NCI-H2081 (cell line): Measurements from ENCODE around the gene DBN1.

Source experiments
- DNase-seq, 2 experiments: peaks; one replicate each; lab custom pipeline; 2025; lab: John Stamatoyannopoulos, UW

The DBN1 gene

DNA sequence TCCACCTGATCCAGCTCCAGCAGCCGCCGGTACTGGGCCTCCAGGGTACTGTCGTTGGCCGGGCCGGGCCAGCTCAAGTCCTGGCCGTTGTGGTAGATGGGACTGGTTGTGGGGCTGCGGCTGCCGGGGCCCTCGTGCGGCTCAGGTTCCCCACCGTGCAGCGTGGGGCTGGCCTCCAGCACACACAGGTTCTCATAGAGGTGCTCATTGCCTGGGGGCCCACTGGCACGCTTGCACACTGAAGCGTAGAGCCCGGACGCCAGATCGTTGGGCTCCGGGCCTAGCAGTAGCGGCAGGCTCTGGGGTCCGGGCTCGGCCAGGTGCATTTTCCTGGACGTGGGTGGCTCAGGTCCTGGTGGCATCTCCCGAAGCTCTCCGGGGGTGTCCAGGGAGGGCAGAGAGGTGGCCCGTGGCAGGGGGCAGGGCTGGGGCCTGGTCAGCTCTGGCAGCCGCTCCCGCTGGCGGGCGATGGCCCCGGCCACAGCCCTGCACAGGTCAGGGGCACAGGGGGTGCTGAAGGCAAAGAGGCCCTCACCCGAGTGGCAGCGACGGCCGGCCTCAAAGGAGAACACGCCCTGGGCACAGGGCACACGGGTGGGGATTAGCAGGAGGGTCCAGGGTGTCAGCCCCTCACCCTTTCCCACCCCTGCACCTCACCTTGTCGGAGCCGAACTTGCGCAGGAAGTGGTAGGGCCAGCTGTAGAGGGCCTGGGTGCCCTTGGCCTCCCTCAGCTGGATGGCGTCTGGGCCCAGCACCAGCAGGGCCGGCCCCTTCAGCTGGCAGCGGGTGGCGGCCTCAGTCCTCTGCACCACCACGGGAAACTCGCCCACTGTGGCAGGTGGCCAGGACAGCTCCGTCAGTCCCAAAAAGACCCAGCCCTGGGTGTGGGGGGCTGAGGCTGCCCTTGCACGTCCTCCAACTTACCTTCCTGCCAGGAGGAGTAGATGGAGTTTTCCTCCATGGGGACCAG, 30.9 kb upstream of the DBN1 start:
- no peak for DNase-seq

- DNase-seq: no peak
Observed at GRCh38 chr5:177503351-177504085, 30.1 kb upstream of the DBN1 start.

DNA sequence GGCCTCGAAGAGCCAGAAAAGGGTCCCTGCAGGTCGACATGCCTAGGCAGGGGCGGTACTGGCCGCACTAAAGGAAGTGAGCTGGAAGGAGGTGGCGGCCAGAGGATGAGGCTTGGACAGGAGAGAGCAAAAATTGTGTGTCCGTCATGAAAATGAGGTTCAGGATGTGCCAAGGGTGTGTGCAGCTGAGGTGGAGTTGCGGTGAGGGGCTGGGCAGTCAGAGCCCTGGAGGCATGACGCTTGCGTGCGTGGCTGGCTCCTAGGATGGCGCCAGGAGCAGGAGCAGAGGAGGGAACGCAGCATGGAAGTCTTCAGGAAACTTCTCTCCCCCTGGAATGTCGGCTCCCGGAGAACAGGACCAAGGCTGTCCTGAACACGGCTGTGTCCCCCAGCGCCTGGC, 29.5 kb upstream of the DBN1 start:
- no peak for DNase-seq

GRCh38 chr5:177501874-177502678, 28.6 kb upstream of the DBN1 start:
- no peak for DNase-seq

- DNase-seq: peak; percentile 79 to 84
Observed at GRCh38 chr5:177500685-177501522, 27.5 kb upstream of the DBN1 start.

DNA sequence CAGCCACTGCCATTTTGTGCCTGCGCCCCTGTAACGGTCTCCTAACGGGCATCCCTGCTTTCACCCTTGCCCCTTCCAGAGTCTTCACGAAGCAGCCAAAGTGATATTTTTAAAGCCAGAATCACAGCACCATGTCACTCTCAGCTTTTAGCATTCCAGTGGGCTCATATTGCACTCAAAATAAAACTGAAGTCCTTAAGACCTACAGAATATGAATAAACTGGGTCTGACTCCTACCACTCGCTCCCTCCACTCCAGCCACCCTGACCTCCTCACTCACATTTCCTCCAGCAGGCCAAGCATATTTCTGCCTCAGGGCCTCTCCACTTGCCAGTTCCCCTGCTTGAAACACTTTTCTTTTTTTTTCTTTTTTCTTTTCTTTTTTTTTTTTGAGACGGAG, 26.4 kb upstream of the DBN1 start:
- DNase-seq: no peak

- no peak for DNase-seq
Observed at GRCh38 chr5:177498013-177498787, 24.8 kb upstream of the DBN1 start.

GRCh38 chr5:177497292-177498012, 24.0 kb upstream of the DBN1 start, which contains the start of gene PDLIM7:
Gene PDLIM7, minus strand, starts transcription at chr5:177497604. Its CDS starts 1,092 bp downstream, at chr5:177496512.
- DNase-seq: peak; percentile 88 to 93

- DNase-seq: peak; percentile 19 to 46
Observed at GRCh38 chr5:177496727-177497291, 23.4 kb upstream of the DBN1 start.

- DNase-seq: no peak
Observed at GRCh38 chr5:177496070-177496726, 22.8 kb upstream of the DBN1 start.

DNA sequence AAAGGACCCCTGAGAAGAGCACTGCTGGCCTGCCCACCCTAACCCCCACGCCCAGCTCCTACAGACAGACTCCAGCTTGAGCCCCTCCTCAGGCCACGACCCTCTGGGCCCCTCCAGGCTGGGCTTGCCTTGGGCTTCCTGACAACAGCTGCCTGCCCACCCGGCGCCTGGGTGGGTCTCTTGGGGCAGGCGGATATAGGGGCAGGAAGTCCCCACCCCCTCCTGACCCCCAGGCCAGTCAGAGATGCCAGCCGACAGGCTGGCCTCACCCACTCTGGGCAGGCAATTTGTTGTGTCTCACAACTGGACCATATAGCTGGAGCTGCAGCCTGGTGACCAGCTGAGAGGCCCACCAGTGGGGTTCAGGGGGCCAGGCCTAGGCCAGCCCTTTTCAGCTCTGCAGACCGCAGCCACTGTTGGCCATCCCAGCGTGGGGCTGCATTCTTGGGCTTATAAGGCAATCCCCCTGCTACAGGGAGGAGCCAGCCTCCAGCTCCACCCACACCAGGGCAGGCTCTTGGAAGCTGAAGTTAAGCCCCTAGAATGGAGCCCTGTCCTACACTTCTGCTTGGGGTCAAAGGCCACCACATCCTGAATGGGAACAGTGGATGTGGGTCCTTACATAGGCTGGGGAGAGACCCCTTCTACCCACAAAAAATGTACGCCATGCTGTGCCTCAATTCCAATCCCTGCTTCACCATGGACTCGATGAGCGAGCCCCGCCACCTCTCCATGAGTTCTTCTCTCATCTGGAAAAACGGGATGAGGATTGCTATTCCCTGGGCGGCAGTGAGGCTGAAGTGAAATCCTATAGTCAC, 22.0 kb upstream of the DBN1 start:
- no peak for DNase-seq

DNA sequence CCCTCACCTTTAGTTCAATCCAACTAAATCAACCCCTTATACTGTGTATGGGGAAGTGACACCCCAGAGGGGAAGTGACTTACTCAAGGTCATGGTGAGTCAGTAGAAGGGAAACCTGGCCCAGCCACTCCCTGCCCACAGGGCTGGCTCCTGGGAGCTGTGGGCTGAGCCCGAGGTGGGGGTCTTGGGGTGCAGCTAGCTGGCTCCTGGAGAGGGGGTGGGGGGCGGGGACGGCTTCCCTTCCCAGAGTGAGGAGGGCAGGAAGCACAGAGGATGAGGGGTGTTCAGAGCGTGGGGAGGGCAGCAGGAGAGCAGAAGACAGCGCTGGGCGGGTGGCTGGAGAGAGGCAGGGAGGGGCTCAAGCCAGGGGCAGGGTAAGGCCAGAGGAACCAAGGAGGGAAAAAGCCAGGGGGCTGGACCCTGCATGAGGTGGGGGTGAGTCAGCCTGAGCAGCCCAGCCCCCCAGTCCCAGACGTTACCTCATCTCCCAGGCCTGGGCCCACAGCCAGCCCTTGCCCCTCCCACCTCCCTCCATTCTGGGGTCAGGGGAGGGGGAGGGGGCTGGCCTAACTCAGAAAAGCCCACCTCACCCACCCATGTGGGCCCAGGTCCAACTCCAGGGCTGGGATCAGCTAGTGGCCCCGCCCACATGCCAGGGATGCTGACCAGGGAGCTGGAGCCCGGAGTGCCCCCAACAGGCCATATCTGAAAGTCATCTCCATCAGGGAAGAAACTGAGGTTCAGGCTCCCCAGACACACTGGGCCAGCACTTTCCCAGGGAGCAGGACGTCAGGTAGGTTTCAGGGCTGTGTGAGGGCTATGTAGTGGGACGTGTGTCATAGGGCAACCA, 21.1 kb upstream of the DBN1 start:
- no peak for DNase-seq

DNA sequence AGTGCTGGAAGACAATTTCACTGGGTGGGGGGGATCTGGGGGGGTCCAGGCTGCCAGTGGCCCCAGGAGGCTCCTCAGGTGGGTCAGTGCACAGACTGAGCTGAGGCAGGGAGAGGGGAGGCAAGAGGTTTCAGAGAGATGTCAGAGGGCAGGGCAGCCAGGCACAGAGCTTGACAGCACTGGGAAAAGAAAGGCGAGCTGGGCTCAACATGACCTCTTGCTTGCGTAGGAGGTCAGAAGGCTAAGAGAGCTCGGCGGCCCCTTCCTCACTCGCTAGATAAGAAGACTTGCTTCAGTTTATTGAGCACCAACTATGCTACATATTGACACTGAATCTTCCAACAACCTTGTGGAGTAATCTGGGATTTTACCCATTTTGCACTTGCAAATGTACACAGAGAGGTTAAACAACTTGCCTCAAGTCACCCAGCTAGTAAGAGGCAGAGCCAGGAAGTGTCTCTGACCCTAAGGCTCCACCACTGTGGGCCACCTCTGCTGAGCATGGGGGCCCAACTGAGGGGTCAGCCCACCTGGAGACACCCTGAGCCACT, 20.4 kb upstream of the DBN1 start:
- DNase-seq: no peak

DNA sequence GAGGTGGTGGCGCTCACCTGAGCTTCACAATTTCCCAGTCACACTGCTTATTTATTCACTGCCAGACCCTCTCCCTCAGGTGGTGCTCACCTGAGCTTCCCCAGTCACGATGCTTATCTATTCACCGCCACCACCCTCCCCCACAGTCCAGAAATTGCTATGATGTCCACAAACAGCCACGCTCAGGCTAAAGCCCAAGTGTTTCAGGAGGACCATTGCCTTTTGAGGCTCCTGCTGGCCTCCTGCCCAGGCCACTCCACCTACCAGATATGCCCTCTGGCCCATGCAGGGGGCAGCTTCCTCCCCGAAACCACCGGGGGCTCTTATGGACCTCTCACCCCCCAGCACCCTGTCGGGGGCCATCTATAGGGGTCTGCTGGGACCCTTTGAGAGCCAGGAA, 19.4 kb upstream of the DBN1 start:
- no peak for DNase-seq

DNA sequence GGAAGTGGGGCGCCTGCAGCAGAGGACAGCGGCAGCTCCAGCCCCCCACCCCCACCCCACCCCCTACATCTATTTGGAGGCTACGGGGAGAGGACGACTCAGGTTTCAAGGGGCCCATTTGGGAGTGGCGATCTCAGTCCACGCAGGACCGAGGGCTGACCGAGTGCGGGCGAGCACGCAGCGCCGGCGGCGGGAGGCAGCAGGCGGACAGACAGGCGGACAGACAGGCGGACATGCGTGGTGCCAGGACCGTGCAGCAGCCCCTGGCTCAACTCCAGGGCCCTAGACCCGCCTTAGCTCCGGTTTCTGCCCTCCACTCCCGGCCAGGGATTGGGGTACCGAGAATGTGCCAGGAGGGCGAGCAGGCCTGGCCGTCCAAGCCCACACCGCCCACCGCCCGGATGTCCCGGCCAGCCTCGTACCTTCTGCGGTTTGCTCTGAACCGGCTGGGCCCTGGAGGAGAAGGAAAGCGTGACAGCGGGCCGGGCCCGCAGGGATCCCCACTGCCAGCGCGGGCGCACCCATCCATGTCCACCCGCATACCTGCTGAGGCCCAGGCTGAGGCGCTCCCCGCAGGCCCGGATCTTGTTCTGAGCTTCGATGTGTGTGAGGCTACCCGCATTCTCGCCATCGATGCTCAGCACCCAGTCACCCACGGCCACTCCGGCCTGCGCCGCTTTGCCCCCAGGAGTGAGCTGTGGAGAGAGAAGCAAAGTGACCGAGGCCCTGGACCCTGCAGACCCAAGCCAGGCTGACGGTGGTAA, 18.7 kb upstream of the DBN1 start:
- DNase-seq: no peak

GRCh38 chr5:177491429-177491945, 18.1 kb upstream of the DBN1 start:
- no peak for DNase-seq
